HG03060 (cell line): ENCODE data around the gene SLC8B1.
"Not testable (repeated sequence)": the region's sequence is repeated elsewhere in the genome, so short reads cannot be mapped to it uniquely, and the experiment has no call there.

Source experiments
- ATAC-seq: cut with Tn5 transposase; IDR thresholded peaks from one replicate; pipeline ENCODE4 v1.9.1; 2021; ENCODE audit warnings: low read depth, moderate number of reproducible peaks; ENCODE audit not compliant: unreplicated experiment

The SLC8B1 gene

GRCh38 chr12:113358381-113359132 lies 23.6 kb upstream of the SLC8B1 start, which contains the start of gene PLBD2:
Gene PLBD2 (plus strand): TSS chr12:113358587. CDS start chr12:113358601, 14 bp downstream.
- peak; percentile 71 for ATAC-seq

GRCh38 chr12:113354192-113354591 lies 19.3 kb upstream of the SLC8B1 start:
- not testable (repeated sequence) for ATAC-seq

GRCh38 chr12:113351089-113351488 lies 16.2 kb upstream of the SLC8B1 start:
- no peak for ATAC-seq

GRCh38 chr12:113348849-113349536 lies 14.1 kb upstream of the SLC8B1 start:
- ATAC-seq, result no peak

GRCh38 chr12:113347892-113348291 lies 13.0 kb upstream of the SLC8B1 start:
- ATAC-seq, result no peak

- no peak for ATAC-seq
Measured at GRCh38 chr12:113347107-113347506, 12.2 kb upstream of the SLC8B1 start.

- ATAC-seq, result no peak
Measured at GRCh38 chr12:113346353-113346752, 11.4 kb upstream of the SLC8B1 start.

GRCh38 chr12:113345318-113345717 lies 10.4 kb upstream of the SLC8B1 start:
- no peak for ATAC-seq

- no peak for ATAC-seq
Measured at GRCh38 chr12:113341535-113341934, 6.6 kb upstream of the SLC8B1 start.

GRCh38 chr12:113340061-113340460 lies 5.2 kb upstream of the SLC8B1 start:
- no peak for ATAC-seq

- no peak for ATAC-seq
Measured at GRCh38 chr12:113339540-113339939, 4.6 kb upstream of the SLC8B1 start.

GRCh38 chr12:113333877-113334785 lies 778 bp downstream of the SLC8B1 start:
- no peak for ATAC-seq

GRCh38 chr12:113333418-113333750 lies 1.5 kb downstream of the SLC8B1 start:
- no peak for ATAC-seq

- no peak for ATAC-seq
Measured at GRCh38 chr12:113332688-113333417, 2.1 kb downstream of the SLC8B1 start.

- no peak for ATAC-seq
Measured at GRCh38 chr12:113330505-113330904, 4.4 kb downstream of the SLC8B1 start.

- ATAC-seq, result no peak
Measured at GRCh38 chr12:113329791-113330417, 5.0 kb downstream of the SLC8B1 start.

GRCh38 chr12:113329022-113329790 lies 5.7 kb downstream of the SLC8B1 start:
- no peak for ATAC-seq

GRCh38 chr12:113328368-113328889 lies 6.5 kb downstream of the SLC8B1 start:
- no peak for ATAC-seq
